ES-I3 (cell line): ENCODE data around the gene CYP4F22.

ENCODE experiments used
- H3K36me3 ChIP-seq: 2 replicates; pipeline ENCODE4 v1.6.1; 2013; ENCODE audit warnings: mild to moderate bottlenecking, low read length, control low read depth, moderate library complexity; ENCODE audit not compliant: insufficient read depth
- H3K4me1 ChIP-seq: 2 replicates; pipeline ENCODE4 v1.6.1; 2013; ENCODE audit warnings: mild to moderate bottlenecking, control low read depth, low read length; ENCODE audit not compliant: insufficient read depth
- H3K9ac ChIP-seq: 2 replicates; pipeline ENCODE4 v1.6.1; 2013; ENCODE audit warnings: low read depth, mild to moderate bottlenecking, low read length, moderate library complexity
- H3K9me3 ChIP-seq: 2 replicates; pipeline ENCODE4 v1.6.1; 2013; ENCODE audit warnings: mild to moderate bottlenecking, low read length, moderate library complexity; ENCODE audit not compliant: control insufficient read depth, insufficient read depth

Gene CYP4F22

GRCh38 chr19:15562145-15562544 lies 53.8 kb downstream of the CYP4F22 start:
- no peaks in the 10 kb centered on the region for H3K36me3 ChIP-seq
- no peaks in the 10 kb centered on the region for H3K9me3 ChIP-seq
- H3K4me1 ChIP-seq: peaks cover 9% of the 10 kb centered on the region; the same call in 1 of the 2 replicates
- no peak overlapping the region for H3K9ac ChIP-seq

- Histone ChIP-seq H3K4me1 (peaks cover 9% of the 10 kb centered on the region; the same call in 1 of the 2 replicates), H3K9ac (no peak overlapping the region), H3K36me3 (no peaks in the 10 kb centered on the region), H3K9me3 (no peaks in the 10 kb centered on the region)
These were observed 54.5 kb downstream of the CYP4F22 start for GRCh38 chr19:15562861-15563260.

- no peaks in the 10 kb centered on the region for H3K36me3 ChIP-seq
- H3K9ac ChIP-seq: no peak overlapping the region
- no peaks in the 10 kb centered on the region for H3K9me3 ChIP-seq
- peaks cover 9% of the 10 kb centered on the region; the same call in 1 of the 2 replicates for H3K4me1 ChIP-seq
These were observed 55.0 kb downstream of the CYP4F22 start for GRCh38 chr19:15563325-15563794.

GRCh38 chr19:15563931-15564330 lies 55.6 kb downstream of the CYP4F22 start:
- peaks cover 9% of the 10 kb centered on the region; the same call in 1 of the 2 replicates for H3K4me1 ChIP-seq
- H3K9me3 ChIP-seq: no peaks in the 10 kb centered on the region
- H3K36me3 ChIP-seq: no peaks in the 10 kb centered on the region
- H3K9ac ChIP-seq: no peak overlapping the region

GRCh38 chr19:15564534-15565168 lies 56.3 kb downstream of the CYP4F22 start:
- Histone ChIP-seq H3K36me3 (no peaks in the 10 kb centered on the region), H3K9ac (no peak overlapping the region), H3K9me3 (no peaks in the 10 kb centered on the region), H3K4me1 (peaks cover 9% of the 10 kb centered on the region; the same call in 1 of the 2 replicates)

- H3K4me1 ChIP-seq: no peaks in the 10 kb centered on the region
- H3K9ac ChIP-seq: no peak overlapping the region
- no peaks in the 10 kb centered on the region for H3K36me3 ChIP-seq
- no peaks in the 10 kb centered on the region for H3K9me3 ChIP-seq
These were observed 62.1 kb downstream of the CYP4F22 start for GRCh38 chr19:15570420-15570819.

- Histone ChIP-seq H3K9me3 (no peaks in the 10 kb centered on the region), H3K4me1 (no peaks in the 10 kb centered on the region), H3K9ac (no peak overlapping the region), H3K36me3 (no peaks in the 10 kb centered on the region)
These were observed 67.1 kb downstream of the CYP4F22 start for GRCh38 chr19:15575406-15575805.

GRCh38 chr19:15576526-15577156 lies 68.3 kb downstream of the CYP4F22 start:
- Histone ChIP-seq H3K36me3 (no peaks in the 10 kb centered on the region), H3K9ac (no peak overlapping the region), H3K9me3 (no peaks in the 10 kb centered on the region), H3K4me1 (no peaks in the 10 kb centered on the region)

- H3K36me3 ChIP-seq: no peaks in the 10 kb centered on the region
- H3K9me3 ChIP-seq: no peaks in the 10 kb centered on the region
- no peaks in the 10 kb centered on the region for H3K4me1 ChIP-seq
These were observed 69.0 kb downstream of the CYP4F22 start for GRCh38 chr19:15577184-15577771.

GRCh38 chr19:15583346-15583745 lies 75.0 kb downstream of the CYP4F22 start:
- no peaks in the 10 kb centered on the region for H3K4me1 ChIP-seq
- no peaks in the 10 kb centered on the region; the same call in 1 of the 2 replicates for H3K36me3 ChIP-seq
- H3K9ac ChIP-seq: no peak overlapping the region
- H3K9me3 ChIP-seq: no peaks in the 10 kb centered on the region

More at GRCh38 chr19:15577184-15577771, 69.0 kb downstream of the CYP4F22 start:
- no peak overlapping the region for H3K9ac ChIP-seq

GRCh38 chr19:15584095-15584494 lies 75.8 kb downstream of the CYP4F22 start:
- Histone ChIP-seq H3K9me3 (no peaks in the 10 kb centered on the region), H3K36me3 (no peaks in the 10 kb centered on the region; the same call in 1 of the 2 replicates), H3K4me1 (no peaks in the 10 kb centered on the region), H3K9ac (peak overlapping the region; percentile 44; the same call in 1 of the 2 replicates)

GRCh38 chr19:15584541-15585115 lies 76.3 kb downstream of the CYP4F22 start:
- no peaks in the 10 kb centered on the region; the same call in 1 of the 2 replicates for H3K36me3 ChIP-seq
- peak overlapping the region; percentile 44; the same call in 1 of the 2 replicates for H3K9ac ChIP-seq
- no peaks in the 10 kb centered on the region for H3K9me3 ChIP-seq
- H3K4me1 ChIP-seq: no peaks in the 10 kb centered on the region

- Histone ChIP-seq H3K9ac (no peak overlapping the region), H3K36me3 (no peaks in the 10 kb centered on the region; the same call in 1 of the 2 replicates), H3K4me1 (no peaks in the 10 kb centered on the region), H3K9me3 (no peaks in the 10 kb centered on the region)
These were observed 79.3 kb downstream of the CYP4F22 start for GRCh38 chr19:15587663-15588062.

- H3K9ac ChIP-seq: no peak overlapping the region
- H3K36me3 ChIP-seq: no peaks in the 10 kb centered on the region; the same call in 1 of the 2 replicates
- no peaks in the 10 kb centered on the region for H3K9me3 ChIP-seq
- no peaks in the 10 kb centered on the region for H3K4me1 ChIP-seq
These were observed 79.9 kb downstream of the CYP4F22 start for GRCh38 chr19:15588265-15588664.
